ENCODE measurements around the gene CPLX3.

Gene CPLX3

GRCh38 chr15:74854453-74855022 lies 28.1 kb downstream of the CPLX3 start:
- no peak for TF ChIP-seq CTCF (IDR thresholded peaks at IDR 0.05; ENCODE audit: low read depth, low read length)

GRCh38 chr15:74855857-74856256 lies 29.4 kb downstream of the CPLX3 start:
- H3K4me3 ChIP-seq (ENCODE audit: low read depth, low read length), result no peak overlapping the region
- no peak for TF ChIP-seq CTCF (IDR thresholded peaks at IDR 0.05; ENCODE audit: low read depth, low read length)

More at GRCh38 chr15:74854453-74855022, 28.1 kb downstream of the CPLX3 start:
- no peak overlapping the region for H3K4me3 ChIP-seq (ENCODE audit: low read depth, low read length)

GRCh38 chr15:74856537-74856936 lies 30.1 kb downstream of the CPLX3 start:
- no peak overlapping the region for H3K4me3 ChIP-seq (ENCODE audit: low read depth, low read length)
- no peak for TF ChIP-seq CTCF (IDR thresholded peaks at IDR 0.05; ENCODE audit: low read depth, low read length)

- no peak for TF ChIP-seq CTCF (IDR thresholded peaks at IDR 0.05; ENCODE audit: low read depth, low read length)
- no peak overlapping the region for H3K4me3 ChIP-seq (ENCODE audit: low read depth, low read length)
Measured at GRCh38 chr15:74857082-74857655, 30.7 kb downstream of the CPLX3 start.

- no peak overlapping the region for H3K4me3 ChIP-seq (ENCODE audit: low read depth, low read length)
- TF ChIP-seq CTCF (IDR thresholded peaks at IDR 0.05; ENCODE audit: low read depth, low read length), result no peak
Measured at GRCh38 chr15:74857671-74858368, 31.4 kb downstream of the CPLX3 start.

GRCh38 chr15:74858369-74858740 lies 31.9 kb downstream of the CPLX3 start:
- TF ChIP-seq CTCF (IDR thresholded peaks at IDR 0.05; ENCODE audit: low read depth, low read length), result no peak

More at GRCh38 chr15:74858369-74858740, 31.9 kb downstream of the CPLX3 start:
- no peak overlapping the region for H3K4me3 ChIP-seq (ENCODE audit: low read depth, low read length)

Measured in WI38 (cell line).